HFF-Myc (cell line): ENCODE measurements around the gene MON1B.

ENCODE experiments used
- DNase-seq: peaks from one replicate; pipeline ENCODE4 v3.0.0-alpha.2; 2011; ENCODE audit warnings: low read depth; ENCODE audit errors: extremely low read depth
- H3K4me3 ChIP-seq: replicated peaks from 2 replicates; pipeline ENCODE4 v1.5.1; 2011; ENCODE audit warnings: low read depth, mild to moderate bottlenecking, control low read depth, low read length
- CTCF ChIP-seq: IDR thresholded peaks from 2 replicates; pipeline ENCODE4 v1.5.1; 2012; ENCODE audit warnings: mild to moderate bottlenecking, low read depth, low read length, control low read depth; ENCODE audit errors: missing control alignments

MON1B gene

DNA sequence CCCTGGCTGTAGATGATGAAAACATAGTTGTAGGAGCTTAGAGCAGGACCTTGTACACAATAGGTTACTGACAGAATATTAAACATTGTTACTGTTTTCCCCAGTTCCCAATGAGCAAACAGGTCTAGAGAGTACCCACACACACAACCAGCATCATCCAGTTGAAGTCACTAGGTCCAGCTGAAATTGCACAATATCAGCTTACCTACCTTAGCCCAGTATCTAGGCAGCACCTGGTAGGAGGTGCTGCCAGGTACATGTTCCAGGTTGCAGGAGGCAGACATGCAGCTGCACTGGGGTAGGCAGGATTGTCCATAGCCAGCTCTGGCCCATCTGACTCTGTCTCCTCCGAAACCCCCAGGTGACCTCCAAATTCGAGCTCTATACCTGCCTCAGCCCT is 6.8 kb downstream of the MON1B start:
- no peak for TF ChIP-seq CTCF
- no peak overlapping the region for H3K4me3 ChIP-seq

DNA sequence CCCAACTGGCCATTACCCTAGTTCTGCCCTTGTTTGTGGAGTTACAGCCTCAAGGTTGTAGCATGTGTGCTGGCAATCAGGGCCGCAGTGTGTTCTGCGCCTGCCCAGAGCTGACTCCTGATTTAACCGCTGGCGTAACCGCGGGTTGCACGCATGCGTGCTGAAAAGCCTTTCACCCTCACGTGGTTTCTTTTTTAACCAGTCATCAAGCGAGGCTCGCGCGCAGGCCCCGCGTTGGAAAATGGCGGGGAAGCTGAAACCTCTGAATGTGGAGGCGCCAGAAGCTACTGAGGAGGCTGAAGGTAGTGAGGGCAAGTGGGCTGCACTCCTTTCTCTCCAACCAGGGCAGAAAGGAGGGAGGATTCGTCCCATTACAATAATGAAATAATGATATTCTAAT is 8.2 kb downstream of the MON1B start, which contains the start of gene SYCE1L:
TSS of gene SYCE1L (plus strand) at position 198 of the 400 bp plus-strand sequence. CDS start at position 242, 44 bp downstream.
- TF ChIP-seq CTCF, result no peak

More for the DNA sequence above, 6.8 kb downstream of the MON1B start:
- no peak for DNase-seq

DNA sequence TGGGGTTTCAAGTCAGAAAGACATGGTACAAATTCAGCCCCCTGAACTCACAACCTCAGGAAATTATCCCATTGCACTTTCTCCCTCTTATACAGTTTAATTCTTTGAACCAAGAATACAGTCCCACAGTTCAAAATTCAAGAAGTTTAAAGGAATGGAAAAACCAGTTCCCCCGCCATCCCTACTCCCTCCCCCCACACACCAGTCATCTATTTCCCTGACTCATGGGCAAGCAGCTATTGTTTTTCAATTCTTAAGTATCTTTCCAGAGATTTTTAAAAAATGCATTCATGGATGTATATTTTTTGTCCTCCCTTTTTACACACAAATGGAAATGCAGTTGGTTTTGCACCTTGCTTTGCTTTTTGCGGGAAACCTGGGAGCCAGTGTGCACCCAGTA is 15.5 kb downstream of the MON1B start:
- no peak for DNase-seq
- no peak for TF ChIP-seq CTCF
- no peak overlapping the region for H3K4me3 ChIP-seq

More for the DNA sequence above, 8.2 kb downstream of the MON1B start, which contains the start of gene SYCE1L:
- DNase-seq, result no peak
- H3K4me3 ChIP-seq, result no peak within 1 kb of the TSS

GRCh38 chr16:77207030-77207429 is 16.0 kb downstream of the MON1B start:
- TF ChIP-seq CTCF, result no peak
- no peak for DNase-seq
- no peak overlapping the region for H3K4me3 ChIP-seq

DNA sequence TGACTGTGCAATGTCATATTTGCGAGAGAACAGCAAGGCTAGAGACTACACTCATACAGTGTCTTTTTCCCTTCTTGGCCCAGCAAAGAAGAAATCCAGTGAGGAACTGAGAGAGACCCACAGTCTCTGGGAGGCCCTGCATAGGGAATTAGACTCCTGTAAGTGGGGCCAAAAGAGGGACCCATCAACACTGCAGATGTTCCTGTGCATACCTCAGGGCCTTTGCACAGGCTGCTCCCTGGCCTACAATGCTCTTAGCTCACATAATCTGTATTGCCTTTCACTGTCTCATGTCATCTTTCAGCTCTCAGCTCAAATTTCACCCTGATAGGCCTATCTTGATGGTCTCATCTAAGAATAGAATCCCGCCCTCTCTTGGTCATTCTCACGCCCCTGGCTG is 17.4 kb downstream of the MON1B start:
- no peak overlapping the region for H3K4me3 ChIP-seq
- no peak for TF ChIP-seq CTCF
- no peak for DNase-seq

- no peak for DNase-seq
- H3K4me3 ChIP-seq, result peak overlapping the region; percentile 40
- TF ChIP-seq CTCF, result no peak
Observed at GRCh38 chr16:77211880-77212740, 21.1 kb downstream of the MON1B start.
